HCT116 (cell line): ENCODE data around the gene CACNA1C.

ENCODE experiments used
- POLR2A ChIP-seq: IDR thresholded peaks from 2 replicates; pipeline ENCODE4 v1.7.0; 2011; ENCODE audit warnings: borderline replicate concordance; ENCODE audit not compliant: insufficient read depth, insufficient read length; ENCODE audit errors: extremely low read depth
- RAD21 ChIP-seq: IDR thresholded peaks from 2 replicates; pipeline ENCODE4 v1.6.1; 2012; ENCODE audit warnings: low read depth, mild to moderate bottlenecking
- TCF7L2 ChIP-seq: IDR thresholded peaks from 2 replicates; pipeline ENCODE4 v1.7.0; 2011; ENCODE audit warnings: borderline replicate concordance, inconsistent platforms; ENCODE audit not compliant: insufficient read depth, insufficient read length; ENCODE audit errors: extremely low read depth
- ZNF274 ChIP-seq: fragments of 200-500 bp; sonication (Bioruptor generic); IDR thresholded peaks from 2 replicates; pipeline ENCODE4 v1.6.1; 2014; ENCODE audit warnings: mild to moderate bottlenecking, low read depth, low read length, inconsistent platforms
- TF ChIP-seq, protein P1 (sequence below), 3 experiments: fragments of 200-600 bp in 1 of 3; sonication (generic) in 1 of 3; IDR thresholded peaks in 2 of 3; conservative IDR thresholded peaks in 1 of 3; 2 replicates each; pipeline ENCODE4 v1.5.1; 2012 to 2017; ENCODE audit warnings: low read depth in 2 of 3, low read length in 2 of 3, antibody characterized with exemption in 1 of 3, borderline replicate concordance in 1 of 3, control low read depth in 1 of 3, mild to moderate bottlenecking in 1 of 3, mixed read lengths in 1 of 3, mixed run types in 1 of 3, moderate library complexity in 1 of 3; ENCODE audit not compliant: insufficient read depth in 1 of 3

DNA sequence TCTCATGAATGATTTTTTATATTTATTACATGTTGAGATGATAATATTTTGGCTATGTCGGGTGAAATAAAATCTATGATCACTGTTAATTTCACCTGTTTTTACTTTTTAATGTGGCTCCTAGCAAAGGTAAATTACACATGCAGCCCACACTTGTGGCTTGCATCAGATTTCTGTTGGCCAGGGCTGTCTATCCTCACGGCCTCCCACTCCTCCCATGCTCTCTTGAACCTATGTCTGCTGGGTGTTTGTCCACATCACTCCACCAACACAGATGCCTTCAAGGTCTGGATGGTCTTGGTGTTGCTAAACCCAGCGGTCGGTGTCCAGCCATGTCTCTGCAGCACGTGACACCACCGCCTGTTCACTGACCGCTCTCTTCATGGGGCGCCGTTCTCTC lies 402.6 kb downstream of the CACNA1C start:
- TF ChIP-seq TCF7L2 (no peak), ZNF274 (no peak), POLR2A (no peak), RAD21 (no peak)
- TF ChIP-seq, protein P1, sequence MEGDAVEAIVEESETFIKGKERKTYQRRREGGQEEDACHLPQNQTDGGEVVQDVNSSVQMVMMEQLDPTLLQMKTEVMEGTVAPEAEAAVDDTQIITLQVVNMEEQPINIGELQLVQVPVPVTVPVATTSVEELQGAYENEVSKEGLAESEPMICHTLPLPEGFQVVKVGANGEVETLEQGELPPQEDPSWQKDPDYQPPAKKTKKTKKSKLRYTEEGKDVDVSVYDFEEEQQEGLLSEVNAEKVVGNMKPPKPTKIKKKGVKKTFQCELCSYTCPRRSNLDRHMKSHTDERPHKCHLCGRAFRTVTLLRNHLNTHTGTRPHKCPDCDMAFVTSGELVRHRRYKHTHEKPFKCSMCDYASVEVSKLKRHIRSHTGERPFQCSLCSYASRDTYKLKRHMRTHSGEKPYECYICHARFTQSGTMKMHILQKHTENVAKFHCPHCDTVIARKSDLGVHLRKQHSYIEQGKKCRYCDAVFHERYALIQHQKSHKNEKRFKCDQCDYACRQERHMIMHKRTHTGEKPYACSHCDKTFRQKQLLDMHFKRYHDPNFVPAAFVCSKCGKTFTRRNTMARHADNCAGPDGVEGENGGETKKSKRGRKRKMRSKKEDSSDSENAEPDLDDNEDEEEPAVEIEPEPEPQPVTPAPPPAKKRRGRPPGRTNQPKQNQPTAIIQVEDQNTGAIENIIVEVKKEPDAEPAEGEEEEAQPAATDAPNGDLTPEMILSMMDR (IDR thresholded peaks at IDR 0.05 in 2 of 3, conservative IDR thresholded peaks at IDR 0.05 in 1 of 3; ENCODE audit: borderline replicate concordance in 1 of 3, insufficient read depth in 1 of 3, low read depth in 2 of 3, low read length in 2 of 3), result no peak
